Smooth muscle cell (in vitro differentiated cells): Measurements from ENCODE around the gene SNRPD2. TPM values are rescaled to one million over a fixed set of nuclear protein-coding genes. Genes with fewer than 3 reads are reported as not detected.

Source experiments
- DNase-seq: peaks from one replicate; lab custom pipeline; 2025; ENCODE audit not compliant: unreplicated experiment; lab: John Stamatoyannopoulos, UW
- H2AFZ ChIP-seq: fragments of 200-600 bp; sonication (generic); 2 replicates; pipeline ENCODE4 v1.6.0; 2016; ENCODE audit warnings: antibody characterized with exemption, low read depth, mild to moderate bottlenecking
- H3F3A ChIP-seq: fragments of 200-600 bp; sonication (generic); 2 replicates; pipeline ENCODE4 v1.6.0; 2017; ENCODE audit warnings: antibody characterized with exemption, low read depth
- H3K27ac ChIP-seq: fragments of 200-600 bp; sonication (generic); 2 replicates; pipeline ENCODE4 v1.5.1; 2016; ENCODE audit warnings: low read depth, mild to moderate bottlenecking
- H3K27me3 ChIP-seq: fragments of 200-600 bp; sonication (generic); 2 replicates; pipeline ENCODE4 v1.6.1; 2016; ENCODE audit warnings: low read depth, mild to moderate bottlenecking
- H3K36me3 ChIP-seq: fragments of 200-600 bp; sonication (generic); 2 replicates; pipeline ENCODE4 v1.5.1; 2016; ENCODE audit warnings: low read depth
- H3K4me1 ChIP-seq: fragments of 200-600 bp; sonication (generic); 2 replicates; pipeline ENCODE4 v1.5.1; 2016; ENCODE audit warnings: low read depth
- H3K4me2 ChIP-seq: fragments of 200-600 bp; sonication (generic); 2 replicates; pipeline ENCODE4 v1.6.0; 2016; ENCODE audit warnings: mild to moderate bottlenecking
- H3K4me3 ChIP-seq: fragments of 200-600 bp; sonication (generic); 2 replicates; pipeline ENCODE4 v1.5.1; 2016; ENCODE audit warnings: mild to moderate bottlenecking
- H3K79me2 ChIP-seq: fragments of 200-600 bp; sonication (generic); 2 replicates; pipeline ENCODE4 v1.6.0; 2016; ENCODE audit warnings: low read depth, mild to moderate bottlenecking
- H3K9ac ChIP-seq: fragments of 200-600 bp; sonication (generic); 2 replicates; pipeline ENCODE4 v1.6.0; 2016; ENCODE audit warnings: low read depth
- H3K9me3 ChIP-seq: fragments of 200-600 bp; sonication (generic); replicated peaks from 2 replicates; pipeline ENCODE4 v1.5.1; 2016; ENCODE audit warnings: low read depth
- H4K20me1 ChIP-seq: fragments of 200-600 bp; sonication (generic); 2 replicates; pipeline ENCODE4 v1.6.0; 2016; ENCODE audit warnings: low read depth
- CTCF ChIP-seq: fragments of 200-600 bp; sonication (generic); IDR thresholded peaks from 2 replicates; pipeline ENCODE4 v1.5.1; 2017; ENCODE audit warnings: borderline replicate concordance, mild to moderate bottlenecking, antibody characterized with exemption; ENCODE audit not compliant: insufficient read depth, poor library complexity, severe bottlenecking
- WGBS: methylation state at CpG from one replicate; pipeline ENCODE4 v1.1.7; 2016; ENCODE audit warnings: low lambda C conversion rate; 5-methylcytosine and 5-hydroxymethylcytosine counted together
- polyA plus RNA-seq: library from polyadenylated mRNA; unstranded; fragments of >200 nt; fragmentation: Nextera tagmentation; extraction: Ambion mirVana; gene quantifications from 2 replicates; pipeline ENCODE4 v1.2.1, GENCODE V29; 2016
- total RNA-seq: library from RNA; depleted of rRNA; stranded (reverse); fragments of >200 nt; gene quantifications from 2 replicates; pipeline ENCODE4 v1.2.3, GENCODE V29; 2014

SNRPD2 gene
- total and polyA plus RNA-seq, 2 experiments from 2014 or later = 234 to 690 TPM

GRCh38 chr19:45717983-45718650 is 26.4 kb upstream of the SNRPD2 start:
- no peak for DNase-seq
- H3K27me3 ChIP-seq = no peaks in the 10 kb centered on the region
- WGBS = 58% methylated on average over 12 of the region's 12 CpGs

GRCh38 chr19:45717131-45717982 is 25.6 kb upstream of the SNRPD2 start:
- peak overlapping the region; percentile 85 for H3K4me3 ChIP-seq
- peak; percentile 8 for TF ChIP-seq CTCF
- H3K36me3 ChIP-seq = no peaks in the 10 kb centered on the region
- H3K79me2 ChIP-seq = peaks cover 62% of the 10 kb centered on the region
- under 1% methylated on average over 51 of the region's 51 CpGs for WGBS
- no peaks in the 10 kb centered on the region for H3K4me1 ChIP-seq
- H3K27me3 ChIP-seq = no peaks in the 10 kb centered on the region
- peak; percentile 88 for DNase-seq
- H2AFZ ChIP-seq = peak overlapping the region; percentile 52
- no peaks in the 10 kb centered on the region for H3K9me3 ChIP-seq
- peak overlapping the region; percentile 96 for H3K4me2 ChIP-seq
- H3K9ac ChIP-seq = peak overlapping the region; percentile 83
- H4K20me1 ChIP-seq = no peaks in the 10 kb centered on the region
- peak overlapping the region; percentile 84 for H3K27ac ChIP-seq
- no peaks in the 10 kb centered on the region for H3F3A ChIP-seq

More at GRCh38 chr19:45717983-45718650, 26.4 kb upstream of the SNRPD2 start:
- Histone ChIP-seq H3K36me3 (no peaks in the 10 kb centered on the region), H3K9ac (peak overlapping the region; percentile 42), H3K4me1 (no peaks in the 10 kb centered on the region), H3K27ac (peak overlapping the region; percentile 84), H2AFZ (no peak overlapping the region), H3K79me2 (peaks cover 55% of the 10 kb centered on the region), H3F3A (peaks cover 4% of the 10 kb centered on the region), H4K20me1 (peaks cover 5% of the 10 kb centered on the region), H3K4me3 (peak overlapping the region; percentile 85), H3K4me2 (peak overlapping the region; percentile 96), H3K9me3 (no peaks in the 10 kb centered on the region)
- TF ChIP-seq CTCF = no peak

- Histone ChIP-seq H3K27ac (peak overlapping the region; percentile 59), H3F3A (no peaks in the 10 kb centered on the region), H3K4me3 (peak overlapping the region; percentile 85), H3K27me3 (no peaks in the 10 kb centered on the region), H2AFZ (peak overlapping the region; percentile 52), H3K9ac (peak overlapping the region; percentile 83), H3K4me1 (no peaks in the 10 kb centered on the region), H3K36me3 (no peaks in the 10 kb centered on the region), H4K20me1 (no peaks in the 10 kb centered on the region), H3K4me2 (peak overlapping the region; percentile 96), H3K9me3 (no peaks in the 10 kb centered on the region), H3K79me2 (peaks cover 59% of the 10 kb centered on the region)
- no peak for DNase-seq
- no peak for TF ChIP-seq CTCF
- WGBS = 4% methylated on average over 24 of the region's 24 CpGs
Observed at GRCh38 chr19:45716359-45717130, 24.8 kb upstream of the SNRPD2 start.
